Fibroblast of lung (primary cell): ENCODE results near the gene KCNJ12. TPM values are rescaled to one million over a fixed set of nuclear protein-coding genes. Genes with fewer than 3 reads are reported as not detected.

Experiments
- DNase-seq, 2 donors: peaks; one replicate each; pipeline versions ENCODE4 v3.0.0 to v3.0.0-alpha.2; 2010; ENCODE audit warnings: low read depth in 2 of 2
- H2AFZ ChIP-seq: 2 replicates; pipeline ENCODE4 v1.5.1; 2012; ENCODE audit warnings: low read length, control low read depth, inconsistent platforms
- H3K27ac ChIP-seq: 2 replicates; pipeline ENCODE4 v1.5.1; 2011; ENCODE audit warnings: low read length, control low read depth; ENCODE audit not compliant: insufficient read depth
- H3K27me3 ChIP-seq: 2 replicates; pipeline ENCODE4 v1.5.1; 2011; ENCODE audit warnings: mild to moderate bottlenecking, low read length; ENCODE audit not compliant: control insufficient read depth, insufficient read depth
- H3K36me3 ChIP-seq: 2 replicates; pipeline ENCODE4 v1.5.1; 2011; ENCODE audit warnings: low read length; ENCODE audit not compliant: control insufficient read depth, insufficient read depth
- H3K4me1 ChIP-seq: 2 replicates; pipeline ENCODE4 v1.5.1; 2011; ENCODE audit warnings: low read length; ENCODE audit not compliant: control insufficient read depth, insufficient read depth; ENCODE audit errors: extremely low read depth
- H3K4me2 ChIP-seq: 2 replicates; pipeline ENCODE4 v1.5.1; 2011; ENCODE audit warnings: low read length, control low read depth; ENCODE audit not compliant: insufficient read depth; ENCODE audit errors: extremely low read depth
- H3K4me3 ChIP-seq, 4 experiments: fragments of 200-600 bp in 1 of 4; sonication (generic) in 1 of 4; replicated peaks in 1 of 4; 2 replicates each; pipeline ENCODE4 v1.5.1; 2011 to 2016; ENCODE audit warnings: low read length in 4 of 4, low read depth in 3 of 4, mild to moderate bottlenecking in 3 of 4, control low read depth in 2 of 4, inconsistent platforms in 1 of 4, mixed read lengths in 1 of 4; ENCODE audit not compliant: insufficient read depth in 1 of 4; ENCODE audit errors: control extremely low read depth in 1 of 4
- H3K79me2 ChIP-seq: 2 replicates; pipeline ENCODE4 v1.5.1; 2012; ENCODE audit warnings: mild to moderate bottlenecking, low read length, inconsistent platforms; ENCODE audit not compliant: control insufficient read depth, insufficient read depth
- H3K9ac ChIP-seq: 2 replicates; pipeline ENCODE4 v1.5.1; 2011; ENCODE audit warnings: mild to moderate bottlenecking, low read length, control low read depth; ENCODE audit not compliant: insufficient read depth
- H3K9me3 ChIP-seq: 2 replicates; pipeline ENCODE4 v1.5.1; 2012; ENCODE audit warnings: low read depth, low read length; ENCODE audit not compliant: control insufficient read depth, insufficient read depth
- H4K20me1 ChIP-seq: 2 replicates; pipeline ENCODE4 v1.5.1; 2011; ENCODE audit warnings: low read length; ENCODE audit not compliant: control insufficient read depth, insufficient read depth; ENCODE audit errors: extremely low read depth
- CTCF ChIP-seq, 2 donors: IDR thresholded peaks in 1 of 2; conservative IDR thresholded peaks in 1 of 2; 1 replicate in 1 of 2; 2 replicates in 1 of 2; pipeline ENCODE4 v1.5.1; 2011 to 2012; ENCODE audit warnings: low read length in 2 of 2, control low read depth in 1 of 2, inconsistent platforms in 1 of 2, low read depth in 1 of 2, mild to moderate bottlenecking in 1 of 2
- EZH2 ChIP-seq: IDR thresholded peaks from 2 replicates; pipeline ENCODE4 v1.5.1; 2012; ENCODE audit warnings: low read length, control low read depth, mild to moderate bottlenecking; ENCODE audit errors: missing control alignments
- polyA plus RNA-seq, 2 donors: library from polyadenylated mRNA; depleted of rRNA in 1 of 2; stranded (reverse) in 1 of 2; unstranded in 1 of 2; fragments of >200 nt; gene quantifications; 2 replicates each; pipeline ENCODE4 v1.2.1, GENCODE V29; 2011 to 2012; ENCODE audit warnings: missing spikeins in 1 of 2
- total RNA-seq: library from RNA; depleted of rRNA; stranded (reverse); fragments of >200 nt; gene quantifications from 2 replicates; pipeline ENCODE4 v1.2.1, GENCODE V29; 2014

KCNJ12 gene
- total and polyA plus RNA-seq, 2 donors (not counting 1 experiment from before 2014, with no cell fraction given), result 0.09 to 0.66 TPM

- H3K4me2 ChIP-seq, result no peak overlapping the region
- no peaks in the 10 kb centered on the region for H3K36me3 ChIP-seq
- H3K4me3 ChIP-seq, result no peak overlapping the region
- H3K79me2 ChIP-seq, result no peaks in the 10 kb centered on the region
- no peaks in the 10 kb centered on the region for H3K27me3 ChIP-seq
- H3K9ac ChIP-seq, result no peak overlapping the region
- TF ChIP-seq EZH2 (no peak), CTCF (conservative IDR thresholded peaks at IDR 0.05 in 1 of 2, IDR thresholded peaks at IDR 0.05 in 1 of 2; ENCODE audit: low read depth in 1 of 2, low read length in 2 of 2) (no peak)
- DNase-seq, result no peak
- H3K9me3 ChIP-seq, result no peaks in the 10 kb centered on the region
- H3K4me1 ChIP-seq, result no peaks in the 10 kb centered on the region
- H2AFZ ChIP-seq, result no peak overlapping the region
- no peaks in the 10 kb centered on the region for H4K20me1 ChIP-seq
- H3K27ac ChIP-seq, result no peak overlapping the region
Observed at GRCh38 chr17:21388066-21388465, 11.9 kb downstream of the KCNJ12 start.

GRCh38 chr17:21388944-21389343, 12.8 kb downstream of the KCNJ12 start:
- Histone ChIP-seq H3K27ac (no peak overlapping the region), H3K9ac (no peak overlapping the region), H3K4me3 (no peak overlapping the region), H3K4me2 (no peak overlapping the region), H3K4me1 (no peaks in the 10 kb centered on the region), H2AFZ (no peak overlapping the region), H3K79me2 (no peaks in the 10 kb centered on the region), H4K20me1 (no peaks in the 10 kb centered on the region), H3K9me3 (no peaks in the 10 kb centered on the region), H3K36me3 (no peaks in the 10 kb centered on the region), H3K27me3 (no peaks in the 10 kb centered on the region)
- no peak for DNase-seq
- TF ChIP-seq EZH2, result no peak
- no peak for TF ChIP-seq CTCF (conservative IDR thresholded peaks at IDR 0.05 in 1 of 2, IDR thresholded peaks at IDR 0.05 in 1 of 2; ENCODE audit: low read depth in 1 of 2, low read length in 2 of 2)

GRCh38 chr17:21389394-21389793, 13.2 kb downstream of the KCNJ12 start:
- Histone ChIP-seq H3K79me2 (no peaks in the 10 kb centered on the region), H3K4me3 (no peak overlapping the region), H3K27me3 (no peaks in the 10 kb centered on the region), H3K36me3 (no peaks in the 10 kb centered on the region), H4K20me1 (no peaks in the 10 kb centered on the region), H2AFZ (no peak overlapping the region), H3K9me3 (no peaks in the 10 kb centered on the region), H3K27ac (no peak overlapping the region), H3K9ac (no peak overlapping the region), H3K4me2 (no peak overlapping the region), H3K4me1 (no peaks in the 10 kb centered on the region)
- no peak for TF ChIP-seq EZH2
- TF ChIP-seq CTCF (conservative IDR thresholded peaks at IDR 0.05 in 1 of 2, IDR thresholded peaks at IDR 0.05 in 1 of 2; ENCODE audit: low read depth in 1 of 2, low read length in 2 of 2), result no peak
- no peak for DNase-seq
